NCI-H345 treated with DMSO at 0.1 percent for 48 hours (cell line): ENCODE data around the gene KDM4B.
"Not testable (repeated sequence)": the region's sequence is repeated elsewhere in the genome, so short reads cannot be mapped to it uniquely, and the experiment has no call there.

Source experiments
- DNase-seq: peaks from one replicate; lab custom pipeline; 2025; ENCODE audit not compliant: unreplicated experiment; lab: John Stamatoyannopoulos, UW

Gene KDM4B

DNA sequence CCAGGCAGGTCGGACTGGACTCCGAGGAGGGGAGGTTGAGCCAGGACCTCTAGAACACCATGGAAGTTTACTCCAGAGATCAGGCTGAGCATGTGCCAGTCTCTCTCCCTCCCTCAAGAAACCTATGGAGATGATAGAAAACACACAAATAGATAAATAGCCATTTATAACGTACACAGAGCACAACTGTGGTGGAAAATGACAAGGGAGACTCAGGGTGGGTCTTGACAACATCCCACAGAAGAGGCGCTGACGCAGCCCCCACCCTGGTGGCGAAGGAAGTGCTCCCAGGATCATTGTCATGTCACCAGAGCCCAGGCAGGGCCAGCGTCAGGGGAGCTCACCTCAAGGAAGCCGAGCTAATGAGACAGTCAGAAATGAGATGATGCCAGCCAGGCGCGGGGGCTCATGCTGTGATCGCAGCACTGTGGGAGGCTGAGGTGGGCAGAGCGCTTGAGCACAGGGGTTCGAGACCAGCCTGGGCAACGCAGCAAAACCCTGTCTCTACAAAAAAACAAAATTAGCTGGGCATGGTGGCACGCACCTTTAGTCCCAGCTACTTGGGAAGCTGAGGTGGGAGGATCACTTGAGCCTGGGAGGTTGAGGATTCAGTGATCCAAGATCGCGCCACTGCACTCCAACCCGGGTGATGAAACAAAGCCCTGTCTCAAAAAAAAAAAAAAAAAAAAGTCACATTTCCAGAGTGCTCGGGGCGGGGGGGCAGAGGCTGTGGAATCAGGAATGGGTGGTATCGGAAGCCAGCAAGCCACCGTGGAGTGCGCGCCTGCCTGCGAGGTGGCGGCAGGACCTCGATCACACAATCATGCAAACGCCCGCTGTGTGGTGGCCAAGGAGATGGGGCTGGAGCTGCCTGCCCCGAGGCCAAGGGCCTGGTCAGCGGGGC, 178.4 kb downstream of the KDM4B start:
- no peak for DNase-seq

DNA sequence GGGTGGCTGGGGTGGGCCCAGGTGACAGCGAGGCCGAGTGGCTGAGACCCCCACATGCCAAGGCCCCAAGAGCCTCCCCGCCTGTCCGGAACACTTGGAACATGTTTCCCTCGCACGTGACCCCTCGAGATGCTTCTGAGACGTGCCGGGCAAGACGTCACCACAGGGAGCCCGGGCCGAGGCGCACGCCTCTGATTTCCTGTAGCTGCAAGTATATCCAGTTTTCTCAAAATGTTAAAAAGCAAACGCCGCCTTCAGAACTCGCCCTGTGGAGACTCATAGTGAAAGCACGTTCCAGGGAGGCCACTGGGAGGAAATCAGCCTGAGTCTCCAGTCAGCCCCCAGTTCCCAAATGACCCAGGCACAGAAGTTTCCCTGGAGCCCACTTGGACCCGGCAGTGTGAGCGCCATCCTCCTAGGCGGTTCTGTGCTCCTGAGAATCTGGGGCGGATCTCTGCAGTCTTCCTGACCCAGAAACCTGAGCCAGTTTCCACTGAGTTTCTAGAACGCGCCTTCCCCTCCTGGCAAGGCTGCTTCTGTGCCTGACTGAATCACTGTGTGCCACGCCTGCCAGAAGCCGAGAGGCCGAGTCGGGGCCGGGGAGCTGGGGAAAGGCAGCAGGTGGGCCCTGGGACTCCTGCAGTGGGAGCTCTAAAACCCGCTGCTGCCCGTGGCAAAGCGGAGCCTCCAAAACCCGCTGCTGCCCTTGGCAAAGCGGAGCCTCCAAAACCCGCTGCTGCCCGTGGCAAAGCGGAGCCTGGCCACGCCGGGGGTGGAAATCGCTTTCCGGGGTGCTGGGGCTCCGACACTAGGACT, 179.3 kb downstream of the KDM4B start:
- DNase-seq, result no peak

DNA sequence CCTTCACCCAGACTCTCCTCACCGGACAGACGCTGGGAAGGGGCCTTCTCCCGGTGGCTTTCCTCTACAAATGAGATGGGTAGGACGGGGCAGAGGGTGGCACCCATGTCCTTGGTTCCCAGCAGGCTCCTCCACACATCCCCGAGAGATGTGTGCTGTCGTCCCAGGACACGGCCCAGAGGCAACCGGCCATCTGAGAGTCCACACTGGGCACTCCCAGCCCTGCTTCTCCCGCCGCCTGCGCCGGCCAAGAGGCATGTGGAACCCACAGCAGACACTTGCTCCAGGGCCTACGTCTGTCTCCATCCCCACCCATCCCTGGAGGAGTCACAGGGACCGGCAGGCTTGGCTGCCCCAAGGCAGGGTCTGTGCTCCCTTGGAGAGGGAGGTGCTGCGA, 179.9 kb downstream of the KDM4B start:
- DNase-seq, result no peak

DNA sequence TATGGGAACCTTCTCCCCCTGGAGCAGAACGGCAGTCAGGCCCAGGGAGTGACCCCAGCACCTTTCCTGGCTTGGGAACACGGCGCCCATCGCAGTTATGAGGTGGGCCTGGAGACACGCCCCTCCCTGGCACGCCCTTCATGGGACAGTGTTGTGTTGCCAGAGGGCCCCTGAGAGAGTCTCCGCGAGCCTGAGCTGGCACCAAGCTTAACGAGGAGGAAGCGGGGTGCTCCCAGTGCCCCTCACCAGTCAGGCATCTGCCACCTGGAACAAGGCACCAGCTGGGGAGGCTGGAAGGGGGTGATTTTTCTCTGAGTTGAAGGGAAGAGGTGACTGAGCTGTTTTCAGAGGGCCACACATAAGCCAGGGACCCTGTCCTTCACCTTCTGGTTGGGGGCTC, 180.6 kb downstream of the KDM4B start:
- no peak for DNase-seq

DNA sequence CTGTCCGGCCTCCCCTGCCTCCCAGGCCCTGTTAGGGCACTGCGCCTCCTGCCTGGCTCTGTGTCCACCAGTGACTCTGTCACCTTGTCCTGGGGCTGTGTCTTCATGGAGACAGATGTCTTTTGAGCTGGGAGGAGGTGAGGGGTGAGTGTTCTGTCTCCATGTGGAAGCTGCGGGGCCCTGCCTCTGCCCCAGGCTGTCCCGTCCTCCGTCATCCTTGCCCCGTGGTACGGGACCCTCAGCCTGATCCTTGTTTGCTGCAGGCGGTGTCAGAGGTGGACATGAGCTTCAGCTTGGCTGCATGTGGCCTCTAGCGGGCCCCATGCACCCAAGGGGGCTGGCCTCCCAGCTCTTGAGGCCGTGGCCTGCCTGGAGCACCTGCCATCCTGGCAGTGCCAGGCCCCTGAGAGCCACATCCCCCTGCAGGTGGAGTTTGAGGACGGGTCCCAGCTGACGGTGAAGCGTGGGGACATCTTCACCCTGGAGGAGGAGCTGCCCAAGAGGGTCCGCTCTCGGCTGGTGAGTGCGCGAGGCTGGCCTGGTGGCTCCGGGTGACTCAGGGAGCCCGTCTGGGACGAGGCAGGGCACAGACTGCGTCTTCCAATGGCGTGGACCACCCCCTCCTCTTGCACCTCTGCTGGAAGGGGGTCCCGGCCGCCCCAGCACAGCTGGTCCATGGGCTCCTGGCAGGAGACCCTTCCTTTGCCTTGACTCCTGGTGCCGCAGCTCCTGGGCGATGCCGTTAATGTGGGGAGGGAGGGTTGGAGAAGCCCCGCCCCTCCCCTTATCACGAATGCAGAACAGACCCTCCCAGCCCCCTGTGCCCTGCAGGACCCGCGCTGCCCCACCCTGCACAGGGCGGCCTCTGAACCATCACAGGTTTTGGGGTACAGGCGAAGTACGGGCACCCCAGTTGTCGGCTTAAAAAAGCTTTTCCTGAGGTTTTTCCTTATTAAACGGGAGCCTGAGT, 181.3 kb downstream of the KDM4B start:
- DNase-seq, result no peak

DNA sequence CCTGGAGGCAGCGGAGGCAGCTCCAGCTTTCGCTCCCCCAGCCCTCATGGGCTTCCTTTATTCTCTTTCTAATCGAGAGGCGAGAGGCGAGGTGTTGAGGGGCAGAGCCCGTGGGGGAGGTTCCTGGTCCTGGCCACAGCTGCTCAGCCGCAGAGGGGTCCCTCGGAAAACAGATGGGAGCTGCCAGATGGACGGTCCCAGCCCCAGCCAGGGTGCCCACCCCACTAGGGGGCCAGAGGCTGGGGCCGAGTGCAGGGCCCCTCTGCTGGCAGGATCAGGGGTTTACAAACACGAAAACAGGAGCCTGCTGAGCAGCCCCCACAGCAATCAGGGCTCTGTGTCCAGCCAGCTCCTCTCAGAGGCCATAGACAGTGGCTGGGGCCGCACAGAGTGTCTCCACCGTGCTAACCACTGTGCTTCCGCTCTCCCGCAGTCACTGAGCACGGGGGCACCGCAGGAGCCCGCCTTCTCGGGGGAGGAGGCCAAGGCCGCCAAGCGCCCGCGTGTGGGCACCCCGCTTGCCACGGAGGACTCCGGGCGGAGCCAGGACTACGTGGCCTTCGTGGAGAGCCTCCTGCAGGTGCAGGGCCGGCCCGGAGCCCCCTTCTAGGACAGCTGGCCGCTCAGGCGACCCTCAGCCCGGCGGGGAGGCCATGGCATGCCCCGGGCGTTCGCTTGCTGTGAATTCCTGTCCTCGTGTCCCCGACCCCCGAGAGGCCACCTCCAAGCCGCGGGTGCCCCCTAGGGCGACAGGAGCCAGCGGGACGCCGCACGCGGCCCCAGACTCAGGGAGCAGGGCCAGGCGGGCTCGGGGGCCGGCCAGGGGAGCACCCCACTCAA, 182.2 kb downstream of the KDM4B start:
- DNase-seq, result no peak

DNA sequence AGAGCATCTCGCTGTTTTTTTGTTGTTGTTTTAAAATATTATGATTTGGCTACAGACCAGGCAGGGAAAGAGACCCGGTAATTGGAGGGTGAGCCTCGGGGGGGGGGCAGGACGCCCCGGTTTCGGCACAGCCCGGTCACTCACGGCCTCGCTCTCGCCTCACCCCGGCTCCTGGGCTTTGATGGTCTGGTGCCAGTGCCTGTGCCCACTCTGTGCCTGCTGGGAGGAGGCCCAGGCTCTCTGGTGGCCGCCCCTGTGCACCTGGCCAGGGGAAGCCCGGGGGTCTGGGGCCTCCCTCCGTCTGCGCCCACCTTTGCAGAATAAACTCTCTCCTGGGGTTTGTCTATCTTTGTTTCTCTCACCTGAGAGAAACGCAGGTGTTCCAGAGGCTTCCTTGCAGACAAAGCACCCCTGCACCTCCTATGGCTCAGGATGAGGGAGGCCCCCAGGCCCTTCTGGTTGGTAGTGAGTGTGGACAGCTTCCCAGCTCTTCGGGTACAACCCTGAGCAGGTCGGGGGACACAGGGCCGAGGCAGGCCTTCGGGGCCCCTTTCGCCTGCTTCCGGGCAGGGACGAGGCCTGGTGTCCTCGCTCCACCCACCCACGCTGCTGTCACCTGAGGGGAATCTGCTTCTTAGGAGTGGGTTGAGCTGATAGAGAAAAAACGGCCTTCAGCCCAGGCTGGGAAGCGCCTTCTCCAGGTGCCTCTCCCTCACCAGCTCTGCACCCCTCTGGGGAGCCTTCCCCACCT, 183.3 kb downstream of the KDM4B start:
- DNase-seq, result no peak

DNA sequence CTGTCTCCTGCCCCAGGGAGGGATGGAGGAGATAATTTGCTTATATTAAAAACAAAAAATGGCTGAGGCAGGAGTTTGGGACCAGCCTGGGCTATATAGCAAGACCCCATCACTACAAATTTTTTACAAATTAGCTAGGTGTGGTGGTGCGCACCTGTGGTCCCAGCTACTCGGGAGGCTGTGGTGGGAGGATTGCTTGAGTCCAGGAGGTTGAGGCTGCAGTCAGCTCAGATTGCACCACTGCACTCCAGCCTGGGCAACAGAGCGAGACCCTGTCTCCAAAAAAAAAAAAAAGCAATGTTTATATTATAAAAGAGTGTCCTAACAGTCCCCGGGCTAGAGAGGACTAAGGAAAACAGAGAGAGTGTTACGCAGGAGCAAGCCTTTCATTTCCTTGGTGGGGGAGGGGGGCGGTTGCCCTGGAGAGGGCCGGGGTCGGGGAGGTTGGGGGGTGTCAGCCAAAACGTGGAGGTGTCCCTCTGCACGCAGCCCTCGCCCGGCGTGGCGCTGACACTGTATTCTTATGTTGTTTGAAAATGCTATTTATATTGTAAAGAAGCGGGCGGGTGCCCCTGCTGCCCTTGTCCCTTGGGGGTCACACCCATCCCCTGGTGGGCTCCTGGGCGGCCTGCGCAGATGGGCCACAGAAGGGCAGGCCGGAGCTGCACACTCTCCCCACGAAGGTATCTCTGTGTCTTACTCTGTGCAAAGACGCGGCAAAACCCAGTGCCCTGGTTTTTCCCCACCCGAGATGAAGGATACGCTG, 184.0 kb downstream of the KDM4B start:
- no peak for DNase-seq

DNA sequence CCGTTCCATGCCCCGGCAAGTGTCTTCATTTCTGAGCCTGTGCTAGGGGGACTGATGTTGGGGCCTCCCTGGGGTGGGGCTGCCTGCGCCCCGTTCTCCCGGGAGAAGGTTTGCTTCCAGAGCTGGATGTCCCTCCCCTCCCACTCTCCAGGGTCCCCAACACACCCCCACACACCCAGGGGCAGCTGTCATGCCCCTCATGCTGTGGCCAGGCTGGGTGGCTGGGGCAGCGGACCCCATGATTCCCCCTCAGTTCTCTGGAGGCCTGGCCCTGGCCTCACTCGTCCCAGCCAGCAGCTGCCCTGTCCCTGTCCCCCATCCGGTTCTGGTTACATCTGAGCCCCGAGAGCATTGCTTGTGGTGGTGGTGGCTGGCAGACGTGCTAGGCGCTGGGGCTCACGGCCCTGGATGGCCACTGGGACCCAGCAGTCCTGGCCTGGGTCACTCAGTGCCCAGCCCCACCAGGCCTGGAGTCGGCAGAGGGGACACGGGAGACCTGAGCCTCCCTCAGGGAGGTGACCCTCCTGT, 184.8 kb downstream of the KDM4B start:
- no peak for DNase-seq

DNA sequence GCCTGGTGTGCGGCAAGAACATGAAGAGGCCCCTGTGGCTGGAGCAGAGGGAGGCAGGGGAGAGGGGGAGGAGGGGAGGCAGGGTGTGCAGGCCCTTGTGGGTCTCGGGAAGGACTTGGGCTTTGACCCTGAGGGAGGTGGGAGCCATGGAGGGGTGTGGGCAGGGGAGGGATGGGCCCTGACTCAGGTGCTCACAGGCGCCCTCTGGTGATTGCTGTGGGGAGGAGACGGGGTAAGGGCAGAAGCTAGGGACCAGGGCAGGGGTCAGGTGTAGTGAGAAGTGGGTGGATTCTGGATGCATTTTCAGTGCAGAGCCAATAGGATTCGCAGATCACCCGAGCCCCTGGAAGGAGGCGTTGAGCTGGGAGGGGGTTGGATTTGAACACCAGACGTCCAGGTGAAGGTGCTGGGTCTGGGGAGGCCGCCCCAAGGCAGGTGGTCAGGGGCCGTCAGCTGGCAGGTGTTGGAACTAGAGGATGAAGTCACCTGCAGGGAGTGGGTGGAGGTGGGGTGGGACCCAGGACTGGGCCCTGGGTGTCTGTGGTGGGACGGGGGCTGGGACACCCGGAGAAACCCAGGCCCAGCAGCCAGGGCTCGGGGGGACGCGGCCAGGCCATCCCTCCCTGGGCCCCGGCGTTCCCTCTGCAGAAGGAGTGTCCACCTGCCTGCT, 185.4 kb downstream of the KDM4B start:
- DNase-seq, result no peak

DNA sequence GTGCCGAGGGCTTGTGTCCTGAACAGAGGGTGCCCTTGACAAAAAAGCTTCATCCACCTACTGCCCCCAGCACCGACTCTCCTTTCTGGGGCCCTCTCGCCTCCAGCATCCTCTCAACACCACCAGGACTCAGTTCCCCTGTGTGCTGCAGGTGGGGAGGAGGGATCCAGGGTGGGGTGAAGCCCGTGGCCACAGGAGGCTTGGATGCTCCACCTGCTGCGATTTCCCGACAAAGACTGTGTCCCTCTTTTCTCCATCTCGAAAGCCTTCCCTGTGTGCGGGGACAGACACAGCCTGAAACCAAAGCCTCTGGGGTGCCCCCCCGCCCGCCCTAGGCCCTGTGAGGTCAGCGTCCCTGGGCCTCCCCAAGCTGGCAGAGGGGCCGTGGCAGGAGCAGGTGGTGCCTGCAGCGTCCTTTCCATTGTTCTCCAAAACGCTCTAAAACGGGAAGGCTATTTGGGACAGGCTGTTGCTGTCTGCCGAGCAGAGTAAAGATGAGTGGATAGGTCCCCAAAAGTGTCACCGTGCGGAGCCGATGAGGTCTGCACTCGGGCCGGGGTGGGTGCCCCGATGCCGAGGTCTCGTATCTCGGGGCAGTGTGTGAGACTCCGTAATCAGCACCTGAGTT, 186.0 kb downstream of the KDM4B start:
- DNase-seq, result no peak

DNA sequence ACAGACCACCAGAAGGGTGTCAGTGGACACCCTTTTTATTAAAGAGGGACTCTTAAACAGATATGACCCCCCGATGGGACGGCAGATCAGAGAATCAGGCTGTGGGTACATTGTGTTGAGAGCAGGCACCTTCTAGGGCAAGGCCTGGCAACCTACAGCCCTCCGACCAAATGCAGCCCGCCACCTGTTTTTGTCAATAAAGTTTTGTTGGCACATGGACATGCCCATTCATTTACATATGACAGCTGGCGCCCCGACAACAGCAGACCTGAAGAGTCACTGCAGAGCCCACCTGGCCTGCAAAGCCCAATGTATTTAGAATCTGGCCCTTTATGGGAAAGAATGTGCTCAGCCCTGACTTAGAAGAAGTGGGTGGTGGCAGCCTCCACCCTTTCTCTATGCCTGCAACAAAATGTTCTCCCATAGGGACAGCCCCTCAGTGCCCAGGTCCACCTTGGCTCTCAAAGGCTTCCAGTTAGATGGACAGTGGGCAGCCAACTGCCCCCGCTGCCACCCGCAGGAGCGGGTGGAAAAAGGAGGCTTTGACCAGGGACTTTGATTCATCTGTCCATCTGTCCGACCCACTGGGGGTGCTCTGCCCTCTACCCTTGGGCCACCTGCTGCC, 186.8 kb downstream of the KDM4B start:
- DNase-seq, result no peak

DNA sequence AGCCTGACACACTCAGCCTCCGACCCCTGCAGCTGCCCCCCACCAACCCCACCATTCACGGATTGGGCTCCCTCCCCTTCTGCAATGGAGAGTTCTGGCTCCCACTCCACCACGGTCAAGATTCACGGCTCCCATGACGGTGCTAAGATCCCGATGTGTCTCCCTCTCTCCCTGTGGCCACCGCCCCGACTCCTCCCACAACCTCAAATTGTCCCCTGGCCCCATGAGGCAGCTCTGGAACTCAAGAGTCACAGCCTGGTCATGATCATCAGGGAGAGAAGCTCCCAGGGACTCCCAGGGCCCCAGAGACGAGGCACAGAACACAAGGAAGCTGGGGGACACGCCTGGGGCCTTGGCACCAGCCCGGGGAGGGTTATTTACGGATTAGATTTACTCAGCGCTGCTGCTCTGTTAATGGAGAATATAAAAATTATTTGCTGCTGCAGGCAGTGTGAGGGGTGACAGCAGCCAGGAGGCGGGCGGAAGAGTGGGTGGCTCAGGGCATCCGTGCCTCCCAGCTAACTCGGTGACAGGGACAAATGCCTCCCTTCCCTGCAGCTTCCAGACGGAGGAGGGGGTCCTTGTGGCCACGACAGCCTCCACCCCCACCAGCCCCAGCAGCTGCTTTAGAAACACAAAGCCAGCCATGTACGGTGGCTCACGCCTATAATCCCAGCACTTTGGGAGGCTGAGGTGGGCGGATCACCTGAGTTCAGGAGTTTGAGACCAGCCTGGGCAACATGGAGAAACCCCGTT, 187.5 kb downstream of the KDM4B start:
- DNase-seq, result no peak

DNA sequence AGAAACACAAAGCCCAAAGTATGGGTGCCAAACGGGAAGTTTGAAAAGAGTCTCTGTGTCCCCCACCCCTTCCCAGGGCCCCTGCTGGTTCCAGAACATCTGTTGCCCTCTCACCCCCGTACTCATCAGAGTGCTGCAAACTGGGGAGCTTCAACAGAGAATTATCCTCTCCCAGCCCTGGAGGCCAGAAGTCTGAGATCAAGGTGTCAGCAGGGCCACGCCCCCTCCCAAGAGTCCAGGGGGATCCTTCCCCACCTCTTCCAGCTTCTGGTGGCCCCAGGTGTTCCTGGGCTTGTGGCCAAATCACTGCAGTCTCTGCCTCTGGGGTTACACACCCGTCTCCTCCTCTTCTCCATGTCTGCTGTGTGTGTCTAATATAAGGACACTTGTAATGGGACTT, 188.3 kb downstream of the KDM4B start:
- DNase-seq, result no peak

DNA sequence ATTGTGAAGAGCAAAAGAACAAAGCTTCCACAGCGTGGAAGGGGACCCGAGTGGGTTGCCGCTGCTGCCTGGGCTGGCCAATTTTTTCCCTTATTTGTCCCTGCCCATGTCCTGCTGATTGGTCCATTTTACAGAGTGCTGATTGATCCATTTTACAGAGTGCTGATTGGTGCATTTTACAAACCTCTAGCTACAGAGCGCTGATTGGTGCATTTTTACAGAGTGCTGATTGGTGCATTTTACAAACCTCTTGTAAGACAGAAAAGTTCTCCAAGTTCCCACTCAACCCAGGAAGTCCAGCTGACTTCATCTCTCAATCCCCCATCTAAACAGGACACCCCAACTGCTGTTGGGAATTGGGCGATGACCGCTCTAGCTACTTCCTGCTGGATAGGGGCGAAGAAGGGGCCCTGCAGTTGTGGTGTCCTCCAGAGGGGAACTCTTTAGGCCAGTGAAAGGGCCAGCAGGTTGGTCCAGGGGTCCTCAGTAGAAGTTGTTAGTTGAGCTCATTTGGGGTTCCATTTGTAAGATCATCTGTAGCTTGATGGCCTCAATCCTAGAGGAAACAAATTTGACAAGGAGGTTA, 189.7 kb downstream of the KDM4B start:
- DNase-seq, result not testable (repeated sequence)
